Body of pancreas (tissue), 4 donors: ENCODE data around the gene ANG.
A peak's percentile ranks its signal among the peaks of the same experiment; 100 is the strongest.

Experiments
- CTCF ChIP-seq, 7 experiments: fragments of 450-650 bp in 4 of 7; fragments of 200-600 bp in 3 of 7; sonication (generic) in 3 of 7; IDR thresholded peaks; one replicate each; pipeline ENCODE4 v1.5.1; 2016 to 2019; ENCODE audit warnings: antibody characterized with exemption in 7 of 7
- POLR2A ChIP-seq, 3 donors: fragments of 450-650 bp; IDR thresholded peaks; one replicate each; pipeline ENCODE4 v1.6.1; 2016; ENCODE audit warnings: antibody characterized with exemption in 3 of 3, mild to moderate bottlenecking in 2 of 3

- TF ChIP-seq POLR2A (IDR thresholded peaks at IDR 0.05): no peak
- TF ChIP-seq CTCF (IDR thresholded peaks at IDR 0.05): peak; percentile 72 to 97 (median 95)
Observed at GRCh38 chr14:20690848-20691640, 2.5 kb downstream of the ANG start.
